ENCODE data around the gene CEMIP.

The CEMIP gene

GRCh38 chr15:80942266-80942665 lies 163.1 kb downstream of the CEMIP start:
- DNase-seq = no peak
- no peaks in the 10 kb centered on the region; the same call in none of the 2 replicates for H3K36me3 ChIP-seq
- no peak overlapping the region for H3K4me3 ChIP-seq (ENCODE audit: low read depth, low read length)
- no peaks in the 10 kb centered on the region for H3K4me1 ChIP-seq
- H3K27me3 ChIP-seq = no peaks in the 10 kb centered on the region
- no peaks in the 10 kb centered on the region for H3K9me3 ChIP-seq
- no peak for TF ChIP-seq CTCF (IDR thresholded peaks at IDR 0.05; ENCODE audit: low read depth, low read length)

GRCh38 chr15:80942746-80943565 lies 163.8 kb downstream of the CEMIP start:
- Histone ChIP-seq H3K27me3 (no peaks in the 10 kb centered on the region), H3K4me3 (ENCODE audit: low read depth, low read length) (no peak overlapping the region), H3K4me1 (no peaks in the 10 kb centered on the region), H3K9me3 (no peaks in the 10 kb centered on the region), H3K36me3 (no peaks in the 10 kb centered on the region; the same call in none of the 2 replicates)
- no peak for DNase-seq
- no peak for TF ChIP-seq CTCF (IDR thresholded peaks at IDR 0.05; ENCODE audit: low read depth, low read length)

GRCh38 chr15:80944818-80945217 lies 165.6 kb downstream of the CEMIP start:
- H3K36me3 ChIP-seq = peaks cover 3% of the 10 kb centered on the region
- H3K4me3 ChIP-seq (ENCODE audit: low read depth, low read length) = no peak overlapping the region
- no peaks in the 10 kb centered on the region for H3K9me3 ChIP-seq
- no peaks in the 10 kb centered on the region for H3K27me3 ChIP-seq
- no peak for DNase-seq
- TF ChIP-seq CTCF (IDR thresholded peaks at IDR 0.05; ENCODE audit: low read depth, low read length) = no peak
- H3K4me1 ChIP-seq = no peaks in the 10 kb centered on the region

- Histone ChIP-seq H3K4me3 (ENCODE audit: low read depth, low read length) (no peak overlapping the region), H3K27me3 (no peaks in the 10 kb centered on the region), H3K4me1 (no peaks in the 10 kb centered on the region), H3K9me3 (no peaks in the 10 kb centered on the region), H3K36me3 (peaks cover 9% of the 10 kb centered on the region)
- DNase-seq = no peak
- TF ChIP-seq CTCF (IDR thresholded peaks at IDR 0.05; ENCODE audit: low read depth, low read length) = no peak
These were observed 166.4 kb downstream of the CEMIP start for GRCh38 chr15:80945605-80946004.

- TF ChIP-seq CTCF (IDR thresholded peaks at IDR 0.05; ENCODE audit: low read depth, low read length) = no peak
- Histone ChIP-seq H3K9me3 (no peaks in the 10 kb centered on the region), H3K36me3 (peaks cover 9% of the 10 kb centered on the region), H3K4me3 (ENCODE audit: low read depth, low read length) (no peak overlapping the region), H3K27me3 (no peaks in the 10 kb centered on the region), H3K4me1 (no peaks in the 10 kb centered on the region)
- no peak for DNase-seq
These were observed 167.4 kb downstream of the CEMIP start for GRCh38 chr15:80946576-80946975.

GRCh38 chr15:80948651-80949292 lies 169.6 kb downstream of the CEMIP start:
- no peak for DNase-seq
- no peaks in the 10 kb centered on the region for H3K9me3 ChIP-seq
- H3K36me3 ChIP-seq = peaks cover 13% of the 10 kb centered on the region
- no peaks in the 10 kb centered on the region for H3K27me3 ChIP-seq
- H3K4me3 ChIP-seq (ENCODE audit: low read depth, low read length) = no peak overlapping the region
- TF ChIP-seq CTCF (IDR thresholded peaks at IDR 0.05; ENCODE audit: low read depth, low read length) = no peak
- H3K4me1 ChIP-seq = no peaks in the 10 kb centered on the region
